H1 (cell line): ENCODE results near the gene DMBT1. TPM values are rescaled to one million over a fixed set of nuclear protein-coding genes. Genes with fewer than 3 reads are reported as not detected.

Experiments
- CTCF ChIA-PET: fragments of 300-600 bp; sonication (Branson Sonifier 250); formaldehyde crosslinking; loops from one replicate; lab custom pipeline; 2021; ENCODE audit not compliant: partially characterized antibody; lab: Charles Lee
- POLR2A ChIA-PET: fragments of 300-600 bp; sonication (Branson Sonifier 250); formaldehyde crosslinking; loops from one replicate; lab custom pipeline; 2021; ENCODE audit warnings: inconsistent platforms; ENCODE audit not compliant: partially characterized antibody; lab: Charles Lee
- DNase-seq, 2 experiments: peaks; one replicate each; pipeline versions ENCODE4 v3.0.0 to v3.0.0-alpha.2; 2010 to 2022; ENCODE audit warnings: low spot score in 2 of 2, low read depth in 1 of 2, mixed read lengths in 1 of 2
- FAIRE-seq: peaks from 2 replicates; lab custom pipeline; 2011; peaks lifted over from hg19 to GRCh38; lab: Jason Lieb, UNC
- H2AFZ ChIP-seq: 2 replicates; pipeline ENCODE4 v1.8.1; 2012; ENCODE audit warnings: low read length, inconsistent platforms
- H2AK5ac ChIP-seq: 2 replicates; pipeline ENCODE4 v1.6.1; 2013; ENCODE audit warnings: low read depth, low read length
- H2BK120ac ChIP-seq: replicated peaks from 2 replicates; pipeline ENCODE3; 2013; ENCODE audit warnings: low read depth, low read length, inconsistent platforms
- H2BK12ac ChIP-seq: 2 replicates; pipeline ENCODE4 v1.6.1; 2013; ENCODE audit warnings: low read depth, low read length
- H2BK15ac ChIP-seq: 2 replicates; pipeline ENCODE4 v1.6.1; 2013; ENCODE audit warnings: low read length
- H2BK20ac ChIP-seq: 2 replicates; pipeline ENCODE4 v1.6.1; 2013; ENCODE audit warnings: low read length
- H2BK5ac ChIP-seq: 2 replicates; pipeline ENCODE4 v1.6.1; 2013; ENCODE audit warnings: low read depth, low read length
- H3K14ac ChIP-seq: 2 replicates; pipeline ENCODE4 v1.6.1; 2013; ENCODE audit warnings: inconsistent platforms; ENCODE audit not compliant: insufficient read length
- H3K18ac ChIP-seq: 2 replicates; pipeline ENCODE4 v1.6.1; 2013; ENCODE audit warnings: low read length; ENCODE audit errors: extremely low read depth
- H3K23ac ChIP-seq: 2 replicates; pipeline ENCODE4 v1.6.1; 2013; ENCODE audit warnings: inconsistent platforms; ENCODE audit not compliant: insufficient read length
- H3K23me2 ChIP-seq: 2 replicates; pipeline ENCODE4 v1.6.1; 2013; ENCODE audit warnings: low read depth, low read length
- H3K27ac ChIP-seq: 2 replicates; pipeline ENCODE4 v1.6.1; 2011; ENCODE audit warnings: low read depth, low read length, inconsistent platforms
- H3K27me3 ChIP-seq, 4 experiments: replicated peaks in 1 of 4; 1 replicate in 1 of 4; 2 replicates in 3 of 4; pipeline versions ENCODE4 v1.6.1 to v1.8.1; 2011 to 2013; ENCODE audit warnings: low read length in 3 of 4, mild to moderate bottlenecking in 3 of 4, inconsistent platforms in 2 of 4, mixed read lengths in 2 of 4, moderate library complexity in 1 of 4; ENCODE audit not compliant: control insufficient read depth in 3 of 4, insufficient read depth in 3 of 4; ENCODE audit errors: extremely low read depth in 1 of 4
- H3K36me3 ChIP-seq, 4 experiments: 2 replicates each; pipeline versions ENCODE4 v1.6.1 to v1.8.1; 2011 to 2013; ENCODE audit warnings: mild to moderate bottlenecking in 4 of 4, low read length in 3 of 4, moderate library complexity in 2 of 4, control low read depth in 1 of 4, inconsistent platforms in 1 of 4; ENCODE audit not compliant: insufficient read depth in 4 of 4, control insufficient read depth in 2 of 4
- H3K4ac ChIP-seq: replicated peaks from 2 replicates; pipeline ENCODE3; 2013; ENCODE audit warnings: low read length, low read depth, mixed read lengths, inconsistent platforms; ENCODE audit not compliant: insufficient read length
- H3K4me1 ChIP-seq, 4 experiments: replicated peaks in 1 of 4; 1 replicate in 1 of 4; 2 replicates in 3 of 4; pipeline versions ENCODE4 v1.6.1 to v1.8.1; 2011 to 2013; ENCODE audit warnings: low read length in 3 of 4, inconsistent platforms in 2 of 4, mixed read lengths in 1 of 4; ENCODE audit not compliant: insufficient read depth in 4 of 4, control insufficient read depth in 3 of 4
- H3K4me2 ChIP-seq, 2 experiments: 2 replicates each; pipeline versions ENCODE4 v1.6.1 to v1.8.1; 2011 to 2013; ENCODE audit warnings: low read depth in 2 of 2, low read length in 2 of 2, control low read depth in 1 of 2, inconsistent platforms in 1 of 2, mild to moderate bottlenecking in 1 of 2; ENCODE audit not compliant: insufficient read depth in 1 of 2
- H3K4me3 ChIP-seq, 4 experiments: fragments of 200-600, 300-600 bp in 1 of 4; sonication (generic), shearing (Covaris generic), sonication (Bioruptor Twin) in 1 of 4; 2 replicates each; pipeline versions ENCODE4 v1.5.1 to v1.8.1; 2011 to 2016; ENCODE audit warnings: low read length in 4 of 4, low read depth in 3 of 4, control low read depth in 2 of 4, inconsistent platforms in 2 of 4, mild to moderate bottlenecking in 2 of 4, mixed read lengths in 1 of 4, moderate library complexity in 1 of 4; ENCODE audit not compliant: insufficient read depth in 2 of 4; ENCODE audit errors: extremely low read depth in 1 of 4
- H3K56ac ChIP-seq: replicated peaks from 2 replicates; pipeline ENCODE3; 2013; ENCODE audit warnings: low read depth, mild to moderate bottlenecking, mixed read lengths, low read length, inconsistent platforms; ENCODE audit not compliant: insufficient read length
- H3K79me1 ChIP-seq: 2 replicates; pipeline ENCODE4 v1.6.1; 2013; ENCODE audit warnings: low read depth, low read length, control low read depth
- H3K79me2 ChIP-seq, 2 experiments: 2 replicates each; pipeline versions ENCODE4 v1.6.1 to v1.8.1; 2012 to 2013; ENCODE audit warnings: low read length in 2 of 2, mild to moderate bottlenecking in 2 of 2, inconsistent platforms in 1 of 2; ENCODE audit not compliant: insufficient read depth in 2 of 2, control insufficient read depth in 1 of 2
- H3K9ac ChIP-seq, 4 experiments: replicated peaks in 1 of 4; 1 replicate in 1 of 4; 2 replicates in 3 of 4; pipeline versions ENCODE4 v1.6.1 to v1.8.1; 2011 to 2013; ENCODE audit warnings: low read depth in 3 of 4, low read length in 3 of 4, control low read depth in 2 of 4, mild to moderate bottlenecking in 2 of 4, moderate library complexity in 2 of 4, inconsistent platforms in 1 of 4; ENCODE audit errors: extremely low read depth in 1 of 4
- H3K9me3 ChIP-seq, 2 experiments: 2 replicates each; pipeline versions ENCODE4 v1.6.1 to v1.8.1; 2012 to 2013; ENCODE audit warnings: mild to moderate bottlenecking in 2 of 2, moderate library complexity in 2 of 2, control low read depth in 1 of 2, inconsistent platforms in 1 of 2, low read depth in 1 of 2, low read length in 1 of 2, mixed read lengths in 1 of 2; ENCODE audit not compliant: insufficient read depth in 2 of 2
- H4K20me1 ChIP-seq, 2 experiments: replicated peaks in 1 of 2; 2 replicates each; pipeline versions ENCODE3 to v1.8.1; 2011 to 2013; ENCODE audit warnings: inconsistent platforms in 2 of 2, low read length in 2 of 2, mild to moderate bottlenecking in 1 of 2; ENCODE audit not compliant: insufficient read depth in 2 of 2, control insufficient read depth in 1 of 2
- H4K5ac ChIP-seq: 2 replicates; pipeline ENCODE4 v1.6.1; 2013; ENCODE audit warnings: low read length, low read depth, mixed read lengths, inconsistent platforms; ENCODE audit not compliant: insufficient read length
- H4K8ac ChIP-seq: 2 replicates; pipeline ENCODE4 v1.8.0; 2013; ENCODE audit warnings: mild to moderate bottlenecking, moderate library complexity, low read length, inconsistent platforms; ENCODE audit not compliant: insufficient read depth; ENCODE audit errors: extremely low read depth
- H4K91ac ChIP-seq: replicated peaks from 2 replicates; pipeline ENCODE3; 2013; ENCODE audit warnings: low read length, mixed read lengths, inconsistent platforms; ENCODE audit not compliant: insufficient read length
- BRCA1 ChIP-seq: IDR thresholded peaks from 2 replicates; pipeline ENCODE4 v1.6.1; 2012; ENCODE audit warnings: low read depth, low read length, improper control_type of control experiment
- CHD1 ChIP-seq: IDR thresholded peaks from 2 replicates; pipeline ENCODE4 v1.6.1; 2012; ENCODE audit warnings: low read depth, low read length, improper control_type of control experiment
- CHD2 ChIP-seq: IDR thresholded peaks from 2 replicates; pipeline ENCODE4 v1.6.1; 2012; ENCODE audit warnings: low read length, improper control_type of control experiment
- GTF2F1 ChIP-seq: IDR thresholded peaks from 2 replicates; pipeline ENCODE4 v1.6.1; 2012; ENCODE audit warnings: low read depth, low read length, improper control_type of control experiment, borderline replicate concordance
- JUN ChIP-seq: IDR thresholded peaks from 2 replicates; pipeline ENCODE4 v1.6.1; 2011; ENCODE audit warnings: low read depth, mild to moderate bottlenecking, improper control_type of control experiment, low read length
- JUND ChIP-seq: IDR thresholded peaks from 2 replicates; pipeline ENCODE4 v1.6.1; 2011; ENCODE audit warnings: mild to moderate bottlenecking, improper control_type of control experiment, low read length
- NANOG ChIP-seq: IDR thresholded peaks from 2 replicates; pipeline ENCODE4 v1.6.1; 2011; ENCODE audit warnings: low read length, low read depth, mild to moderate bottlenecking, inconsistent platforms; ENCODE audit not compliant: insufficient read depth, poor library complexity, severe bottlenecking
- RAD21 ChIP-seq, 2 experiments: IDR thresholded peaks in 1 of 2; conservative IDR thresholded peaks in 1 of 2; 2 replicates each; pipeline ENCODE4 v1.6.1; 2011; ENCODE audit warnings: low read depth in 2 of 2, low read length in 2 of 2, improper control_type of control experiment in 1 of 2, inconsistent platforms in 1 of 2, mild to moderate bottlenecking in 1 of 2, moderate library complexity in 1 of 2
- RFX5 ChIP-seq: IDR thresholded peaks from 2 replicates; pipeline ENCODE4 v1.6.1; 2011; ENCODE audit warnings: low read depth, low read length, improper control_type of control experiment, borderline replicate concordance
- SIN3A ChIP-seq, 2 experiments: IDR thresholded peaks in 1 of 2; conservative IDR thresholded peaks in 1 of 2; 2 replicates each; pipeline ENCODE4 v1.6.1; 2011 to 2012; ENCODE audit warnings: low read length in 2 of 2, improper control_type of control experiment in 1 of 2, low read depth in 1 of 2, mild to moderate bottlenecking in 1 of 2
- YY1 ChIP-seq: IDR thresholded peaks from 2 replicates; pipeline ENCODE4 v1.6.1; 2011; ENCODE audit warnings: low read depth, mild to moderate bottlenecking, low read length
- WGBS, 2 experiments: shearing (Covaris generic) in 1 of 2; methylation state at CpG; one replicate each; pipeline versions ENCODE4 v1.1.6 to v1.1.7; 2013 to 2015; ENCODE audit warnings: low lambda C conversion rate in 2 of 2, mixed read lengths in 2 of 2, inconsistent platforms in 1 of 2, low coverage in 1 of 2, missing lambda C conversion rate in 1 of 2; ENCODE audit not compliant: insufficient replicate concordance in 2 of 2, insufficient coverage in 1 of 2, insufficient read length in 1 of 2; ENCODE audit errors: extremely low coverage in 1 of 2, missing lambda C conversion rate in 1 of 2; 5-methylcytosine and 5-hydroxymethylcytosine counted together
- polyA plus RNA-seq, 7 experiments: library from polyadenylated mRNA; depleted of rRNA in 3 of 7; stranded (reverse) in 5 of 7; unstranded in 2 of 7; fragments of >200 nt in 5 of 7; fragments of 200-250 nt in 2 of 7; gene quantifications; 1 replicate in 5 of 7; 2 replicates in 1 of 7; 4 replicates in 1 of 7; pipeline versions ENCODE4 v1.2.1 to v1.2.3, GENCODE V29; 2011 to 2013; ENCODE audit warnings: missing spikeins in 2 of 7, mixed read lengths in 2 of 7
- total RNA-seq: library from RNA; stranded (reverse); fragmentation: NEBNext Ultra II Directional; extraction: Animal tissue kit (Norgen Biotek cat#: 25700); gene quantifications from 2 replicates; pipeline ENCODE4 v1.2.1, GENCODE V29; 2021

The DMBT1 gene
- total and polyA plus RNA-seq, 2 of the 8 experiments (the other 6 are each of a cell fraction or from before 2014, with no cell fraction given): 0.03 TPM; not detected in 1

GRCh38 chr10:122530177-122530576 is 30.4 kb upstream of the DMBT1 start:
- Histone ChIP-seq H2AK5ac (no peak overlapping the region), H3K23ac (no peak overlapping the region), H4K5ac (no peak overlapping the region), H3K36me3 (no peaks in the 10 kb centered on the region), H3K79me2 (no peaks in the 10 kb centered on the region), H2BK5ac (no peak overlapping the region), H3K18ac (no peak overlapping the region), H3K9ac (no peak overlapping the region), H3K23me2 (no peaks in the 10 kb centered on the region), H3K4ac (no peak overlapping the region), H3K79me1 (no peaks in the 10 kb centered on the region), H3K9me3 (0 out of 4 replicates have a peak, but pooled peaks cover 0 to 3% of the 10 kb centered on the region in 2 experiments), H2BK120ac (no peak overlapping the region), H3K14ac (no peak overlapping the region), H2BK15ac (no peak overlapping the region), H3K56ac (no peak overlapping the region), H2BK12ac (no peak overlapping the region), H4K8ac (no peak overlapping the region), H3K27ac (no peak overlapping the region), H3K4me1 (no peaks in the 10 kb centered on the region), H3K4me2 (no peak overlapping the region), H2AFZ (no peak overlapping the region), H2BK20ac (no peak overlapping the region), H3K27me3 (no peaks in the 10 kb centered on the region), H3K4me3 (no peak overlapping the region), H4K91ac (no peak overlapping the region), H4K20me1 (no peaks in the 10 kb centered on the region)
- FAIRE-seq (no peak), DNase-seq (no peak)
- TF ChIP-seq RAD21 (IDR thresholded peaks at IDR 0.05 in 1 of 2, conservative IDR thresholded peaks at IDR 0.05 in 1 of 2; ENCODE audit: low read depth in 2 of 2, low read length in 2 of 2) (no peak), CHD2 (no peak), BRCA1 (no peak), JUND (no peak), JUN (no peak), SIN3A (conservative IDR thresholded peaks at IDR 0.05 in 1 of 2, IDR thresholded peaks at IDR 0.05 in 1 of 2; ENCODE audit: low read depth in 1 of 2, low read length in 2 of 2) (no peak), RFX5 (no peak), YY1 (no peak), NANOG (no peak), CHD1 (no peak), GTF2F1 (no peak)
- ChIA-PET CTCF (interaction anchor here (0.9 to 1.0 kb wide), 4 partner anchors 11 to 187 kb away, joined by 3 read pairs; no protein-coding TSS in a partner anchor), POLR2A (no interaction called here)
- 92% methylated on average over 11 of the region's 11 CpGs; no CpG with 5 or more reads in 1 of the 2 experiments for WGBS, 2 experiments
